GDM1 (cell line): ENCODE data around the gene NRP2.
A peak's percentile ranks its signal among the peaks of the same experiment; 100 is the strongest.

Source experiments
- DNase-seq: peaks from one replicate; lab custom pipeline; 2025; lab: John Stamatoyannopoulos, UW

NRP2 gene

DNA sequence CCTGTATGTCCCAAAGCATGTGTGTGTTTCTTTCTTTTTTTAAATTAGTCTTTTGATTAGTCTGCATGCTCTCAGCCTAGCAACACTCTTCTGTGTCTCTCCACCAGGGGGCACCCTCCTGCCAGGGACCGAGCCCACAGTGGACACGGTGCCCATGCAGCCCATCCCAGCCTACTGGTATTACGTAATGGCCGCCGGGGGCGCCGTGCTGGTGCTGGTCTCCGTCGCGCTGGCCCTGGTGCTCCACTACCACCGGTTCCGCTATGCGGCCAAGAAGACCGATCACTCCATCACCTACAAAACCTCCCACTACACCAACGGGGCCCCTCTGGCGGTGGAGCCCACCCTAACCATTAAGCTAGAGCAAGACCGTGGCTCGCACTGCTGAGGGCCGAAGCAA, 93.8 kb downstream of the NRP2 start:
- peak; percentile 43 for DNase-seq

- no peak for DNase-seq
Observed at GRCh38 chr2:205776720-205777119, 94.4 kb downstream of the NRP2 start.

GRCh38 chr2:205778356-205778755, 96.1 kb downstream of the NRP2 start:
- DNase-seq = no peak

DNA sequence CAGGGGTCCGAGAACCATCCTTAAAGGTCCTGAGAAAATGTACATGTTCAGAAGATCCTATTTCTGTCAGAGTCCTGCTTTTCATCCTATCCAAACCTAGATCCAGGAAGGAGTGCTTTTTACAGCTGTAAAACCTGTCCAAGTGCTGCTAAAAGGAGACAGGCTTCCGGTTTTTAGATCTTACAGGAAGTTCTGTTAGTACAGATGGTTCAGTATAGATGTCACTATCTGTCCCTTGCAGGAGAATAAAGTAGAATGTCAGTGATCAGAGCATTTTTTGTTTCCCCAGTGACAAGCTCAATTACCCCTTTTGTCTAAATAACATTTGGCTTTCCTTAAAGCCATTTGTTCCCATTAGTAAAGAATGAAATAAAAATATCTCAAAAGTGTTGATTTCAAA, 98.3 kb downstream of the NRP2 start:
- peak; percentile 66 for DNase-seq

DNA sequence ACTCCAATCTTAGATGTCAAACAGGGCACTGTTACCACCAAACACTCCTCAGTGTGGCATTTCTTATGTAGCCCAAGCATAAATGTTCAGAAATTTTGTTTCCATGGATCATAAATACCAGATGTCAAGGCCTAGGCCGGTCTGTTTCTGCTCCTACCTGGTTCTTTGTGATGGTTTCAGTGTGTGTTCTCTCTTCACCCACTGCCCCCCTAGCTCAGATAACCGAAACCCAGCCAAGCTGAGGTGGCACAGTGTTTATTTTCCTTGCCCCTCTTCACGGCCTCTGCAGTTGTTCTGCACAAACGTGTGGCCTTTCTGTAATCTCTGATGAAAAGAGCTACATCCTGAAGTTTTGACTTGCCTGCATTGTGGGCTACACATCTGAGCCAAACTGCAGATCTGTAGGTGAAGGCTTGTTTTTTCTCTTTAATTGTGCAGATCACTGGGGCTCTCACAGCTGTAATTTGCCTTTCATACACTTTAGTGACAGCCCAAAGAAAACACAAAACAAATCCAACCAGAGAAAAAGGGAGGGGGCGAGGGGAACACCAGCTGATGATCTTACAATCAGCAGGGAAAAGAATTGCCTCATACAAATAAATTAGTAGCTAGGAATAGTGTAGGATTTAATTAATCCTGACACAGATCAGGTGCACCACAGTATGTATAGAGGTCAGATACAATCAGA, 99.1 kb downstream of the NRP2 start:
- DNase-seq = no peak

DNA sequence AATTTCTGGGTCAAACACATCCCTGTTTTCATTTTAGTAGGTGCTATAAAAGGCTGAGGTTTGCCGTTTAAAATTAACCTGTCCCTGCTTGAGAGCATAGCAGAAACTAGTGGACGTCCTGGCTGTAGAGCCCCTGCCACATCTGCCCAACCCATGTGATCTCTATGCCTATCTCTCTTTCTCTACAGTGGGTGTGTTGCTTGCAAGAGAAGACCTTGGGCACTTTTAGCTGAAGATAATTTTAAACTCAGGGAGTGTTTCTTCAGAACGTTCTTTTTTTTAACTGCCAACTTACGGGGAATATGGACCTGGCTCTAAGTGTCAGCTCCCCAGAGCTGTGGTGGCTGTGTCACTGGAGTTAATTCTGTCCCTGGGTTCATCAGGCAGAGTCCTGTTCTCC, 100.6 kb downstream of the NRP2 start:
- no peak for DNase-seq

- no peak for DNase-seq
Observed at GRCh38 chr2:205783872-205784499, 101.7 kb downstream of the NRP2 start.

DNA sequence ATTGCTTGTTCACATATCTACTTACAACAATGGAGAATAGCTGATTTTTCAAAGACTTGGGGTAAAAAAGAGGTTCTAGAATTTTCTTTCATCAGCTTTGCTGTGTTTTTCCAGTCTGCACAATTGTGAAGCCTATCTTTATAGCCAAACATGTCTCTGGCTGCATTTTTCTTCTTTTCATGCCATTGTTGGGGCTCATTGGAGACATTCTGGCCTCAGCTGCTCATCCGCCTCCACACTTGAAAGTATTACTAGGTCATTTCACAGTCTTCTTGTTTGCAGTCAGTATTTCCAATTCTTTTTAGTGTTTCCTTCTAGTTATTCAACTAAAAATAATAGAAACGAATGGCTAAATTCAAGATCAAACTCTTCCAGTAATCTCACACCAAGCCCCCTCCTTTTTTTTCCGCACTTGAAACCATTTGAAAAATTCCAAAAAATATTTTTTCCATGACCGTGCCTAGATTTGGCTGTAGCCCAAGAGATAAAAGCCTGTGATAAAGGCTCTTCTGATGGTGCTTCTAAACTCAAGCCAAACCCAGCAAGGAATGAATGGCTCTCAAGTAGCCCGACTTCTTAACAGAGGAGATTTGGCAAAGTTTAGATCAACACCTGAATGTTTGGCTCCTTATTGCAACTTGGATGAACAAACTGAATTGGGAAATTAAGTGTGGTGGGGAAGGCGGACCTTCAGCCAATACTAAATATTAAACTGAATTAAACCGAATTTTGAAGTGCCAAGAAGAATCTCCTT, 103.4 kb downstream of the NRP2 start:
- DNase-seq = no peak

DNA sequence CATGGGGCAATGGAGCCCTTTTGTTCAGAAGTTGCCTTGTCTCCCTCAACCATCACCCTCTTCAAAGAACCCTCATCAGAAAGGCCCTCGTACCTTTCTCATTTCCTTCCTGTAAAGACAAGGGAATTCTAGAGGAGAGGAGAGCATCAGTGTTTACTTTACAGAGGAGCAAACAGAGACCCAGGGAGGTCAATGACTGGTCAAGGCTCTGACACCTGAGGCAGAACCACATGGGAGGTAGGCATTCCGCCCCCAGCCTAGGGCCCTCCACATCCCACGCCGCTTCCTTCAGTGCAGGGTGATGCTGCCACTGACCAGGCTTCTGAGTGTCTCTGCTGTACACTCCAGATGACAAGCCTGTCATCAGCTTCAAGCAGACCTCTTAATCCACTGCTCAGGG, 104.7 kb downstream of the NRP2 start:
- no peak for DNase-seq

DNA sequence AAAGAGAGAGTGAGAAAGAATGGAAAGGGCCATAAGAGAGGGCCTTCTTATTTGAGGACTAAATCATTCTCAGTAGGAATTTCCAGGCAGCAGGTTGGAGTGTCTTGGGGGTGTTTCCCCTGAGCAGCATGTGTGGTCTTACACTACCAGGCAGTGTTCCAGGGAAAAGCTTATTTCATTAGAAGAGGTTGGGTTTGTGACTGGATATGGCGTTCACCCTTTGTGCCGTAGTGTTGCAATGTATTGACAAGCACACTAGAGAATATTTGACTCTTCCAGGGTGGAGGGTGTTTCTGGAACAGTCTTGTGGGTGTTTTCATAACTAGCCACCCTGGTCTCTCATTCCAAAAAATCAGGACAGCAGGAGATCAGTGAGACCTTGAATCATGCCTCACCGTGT, 105.5 kb downstream of the NRP2 start:
- no peak for DNase-seq

- DNase-seq = no peak
Observed at GRCh38 chr2:205789906-205790305, 107.6 kb downstream of the NRP2 start.

DNA sequence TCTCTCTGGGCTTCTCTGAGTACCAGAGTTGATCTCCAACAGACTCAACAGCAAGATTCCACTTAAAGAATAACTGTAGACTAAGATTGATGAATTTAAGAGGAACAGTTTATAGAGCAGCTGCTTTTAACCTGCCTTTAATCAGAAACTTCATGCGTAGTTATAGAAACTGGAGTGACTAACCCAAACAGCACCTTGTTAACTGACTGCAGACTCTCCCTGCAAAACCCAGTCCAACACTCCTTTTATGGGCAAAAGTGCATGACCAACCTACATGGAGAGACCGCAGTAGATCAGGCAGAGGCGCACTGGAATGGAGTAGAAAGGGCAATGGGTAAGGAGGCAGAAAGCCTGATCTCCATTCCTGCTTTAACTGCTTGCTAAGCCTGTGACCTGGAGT, 110.6 kb downstream of the NRP2 start:
- no peak for DNase-seq

DNA sequence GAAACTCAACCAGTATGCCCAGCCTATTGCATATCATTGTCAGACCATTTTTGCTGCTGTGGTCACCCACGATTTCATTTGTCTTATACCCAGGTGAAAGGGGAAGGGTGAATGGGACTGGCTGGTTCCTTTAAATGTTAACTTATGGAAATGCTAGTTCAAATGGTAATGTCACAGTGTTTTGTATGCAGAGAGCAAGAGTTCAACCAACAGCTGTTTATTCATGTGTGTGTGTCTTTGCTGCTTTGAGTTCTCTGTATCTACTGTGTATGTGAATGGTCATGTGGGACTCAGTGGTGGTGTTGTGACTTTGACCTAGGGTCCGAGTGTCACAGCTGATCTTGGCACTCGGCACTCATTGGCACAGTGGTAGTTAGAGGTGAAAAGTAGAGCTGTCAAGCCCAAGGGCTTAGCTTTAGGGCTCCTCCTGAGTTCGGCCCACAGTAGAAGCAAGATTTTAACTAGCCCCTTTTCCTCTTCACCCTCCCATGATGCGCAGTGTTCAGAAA, 114.6 kb downstream of the NRP2 start:
- DNase-seq = no peak

- DNase-seq = no peak
Observed at GRCh38 chr2:205797866-205798265, 115.6 kb downstream of the NRP2 start.

- no peak for DNase-seq
Observed at GRCh38 chr2:205800224-205800623, 117.9 kb downstream of the NRP2 start.

- no peak for DNase-seq
Observed at GRCh38 chr2:205800773-205801172, 118.5 kb downstream of the NRP2 start.

DNA sequence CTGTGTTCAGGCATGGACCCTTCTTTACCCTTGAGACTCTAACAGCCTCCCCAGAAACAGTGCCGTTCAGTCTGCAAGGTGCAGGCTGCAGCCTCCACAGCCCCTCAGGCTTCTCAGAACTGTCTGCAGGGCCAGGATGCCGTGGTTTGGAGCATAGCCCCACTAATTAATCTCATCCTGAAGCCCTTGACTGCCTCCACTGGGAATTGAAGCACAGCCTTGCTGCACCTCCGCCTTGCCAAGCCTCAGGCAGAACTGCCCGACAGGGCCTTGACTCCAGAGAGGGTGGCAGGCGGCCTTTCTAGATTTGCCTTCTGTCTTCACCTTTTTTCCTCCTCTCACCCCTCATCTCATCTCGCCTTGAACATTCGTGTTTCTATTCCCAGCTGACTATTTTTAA, 119.8 kb downstream of the NRP2 start:
- no peak for DNase-seq

DNA sequence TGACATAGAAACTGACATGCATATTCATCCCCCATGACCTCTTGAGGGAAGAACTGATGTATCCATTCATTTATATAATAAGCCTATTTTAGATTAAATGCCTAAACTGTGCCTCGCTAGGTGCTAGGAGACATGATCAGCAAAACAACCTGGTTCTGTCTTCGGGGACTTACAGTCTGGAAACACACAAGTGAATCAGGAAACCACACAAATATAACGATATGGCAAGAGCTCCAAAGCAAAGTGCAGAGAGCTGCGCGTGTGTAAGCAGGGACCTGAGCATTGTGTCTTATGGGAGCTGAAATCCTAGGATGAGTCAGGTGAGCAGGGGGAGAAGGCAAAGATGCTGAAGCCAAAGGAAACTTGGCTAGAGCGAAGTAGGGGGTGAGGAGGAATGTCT, 120.6 kb downstream of the NRP2 start:
- peak; percentile 32 for DNase-seq

- DNase-seq = no peak
Observed at GRCh38 chr2:205803500-205803899, 121.2 kb downstream of the NRP2 start.

DNA sequence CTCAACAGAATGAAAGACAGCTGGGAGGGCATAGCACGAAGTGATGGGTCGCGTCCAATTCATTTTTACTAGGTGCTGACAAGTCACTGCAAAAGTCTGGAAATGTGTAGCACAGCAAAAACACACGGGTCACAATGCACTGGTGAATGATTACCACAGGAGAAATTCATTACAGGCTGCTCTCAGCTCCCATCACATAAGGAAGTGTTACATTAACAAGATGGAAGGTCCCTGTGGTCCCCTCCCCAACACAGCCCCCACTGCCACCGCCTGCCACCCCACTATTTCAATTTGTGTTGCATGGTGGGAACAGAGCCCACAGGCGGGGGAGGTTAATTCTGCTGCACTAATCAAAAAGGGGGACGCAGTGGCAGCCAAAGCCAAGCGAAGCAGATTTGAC, 122.8 kb downstream of the NRP2 start:
- no peak for DNase-seq

DNA sequence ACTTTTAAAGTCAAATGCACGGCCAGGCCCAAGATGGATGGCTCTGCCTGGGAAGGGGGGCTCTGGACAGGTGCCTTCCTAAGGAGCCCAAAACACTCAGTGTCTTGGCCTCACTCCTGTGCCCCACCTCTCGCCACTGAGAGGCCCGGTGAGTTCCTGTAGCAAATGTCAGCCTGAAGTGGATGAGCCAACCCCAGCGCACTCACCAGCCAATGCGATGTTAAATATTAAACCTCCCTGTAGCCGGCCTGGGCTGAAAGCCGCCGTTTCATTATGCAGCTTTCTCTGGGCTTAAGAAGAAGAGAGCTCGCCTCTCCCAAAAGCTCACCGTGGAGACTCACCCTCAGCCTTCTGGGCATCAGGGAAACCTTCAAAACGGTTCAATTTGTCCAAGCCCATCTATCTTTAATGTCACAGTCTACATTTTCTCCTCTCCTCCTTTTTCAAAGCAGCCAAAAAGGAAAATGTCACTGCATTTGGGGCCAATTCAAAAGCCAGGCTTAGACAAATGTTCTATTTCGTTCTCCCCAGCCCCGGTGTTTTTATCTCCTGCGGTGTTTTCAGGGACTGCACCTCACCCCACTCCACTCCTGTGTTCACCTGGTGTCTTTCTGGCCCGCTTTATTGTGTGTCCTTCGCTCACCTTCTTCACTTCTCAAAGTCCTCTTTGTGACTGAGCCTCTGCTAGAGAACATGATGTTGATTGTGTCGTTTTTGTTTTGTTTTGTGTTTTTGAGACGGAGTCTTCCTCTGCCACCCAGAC, 124.0 kb downstream of the NRP2 start:
- DNase-seq = no peak

- DNase-seq = no peak
Observed at GRCh38 chr2:205807229-205807628, 124.9 kb downstream of the NRP2 start.
